ENCODE results near the gene FBP1. TPM values are rescaled to one million over a fixed set of nuclear protein-coding genes. Genes with fewer than 3 reads are reported as not detected.

FBP1 gene
- total RNA-seq, 1 experiment from 2014 or later: 48.1 TPM

- peaks cover 11% of the 10 kb centered on the region for H4K20me1 ChIP-seq (ENCODE audit: low read length)
- peak within 1 kb of the TSS; percentile 84 for H2AFZ ChIP-seq (ENCODE audit: low read length)
- H3K9me3 ChIP-seq (ENCODE audit: low read length): no peaks in the 10 kb centered on the region
- H3K27me3 ChIP-seq (ENCODE audit: low read length): no peaks in the 10 kb centered on the region
- BruUV-seq (replicated peaks): TSS peak; percentile 51
- DNase-seq (peak; percentile 87), ATAC-seq (peak; percentile 85)
- ChIA-PET CTCF (interaction anchor here (0.5 to 1.6 kb wide), 7 partner anchors 57 to 563 kb away, joined by 3 to 5 read pairs (median 4); no protein-coding TSS in a partner anchor), POLR2A (ENCODE audit: unreplicated experiment) (interaction anchor here (0.6 kb wide), 1 partner anchor 94 kb away, joined by 3 read pairs; no protein-coding TSS in a partner anchor)
- peak within 1 kb of the TSS; percentile 82 for H3K27ac ChIP-seq (ENCODE audit: low read length)
- H3K4me1 ChIP-seq (ENCODE audit: insufficient read depth, low read length): peaks cover 16% of the 10 kb centered on the region; the same call in 1 of the 2 replicates
- H3K4me3 ChIP-seq (ENCODE audit: low read length): peak within 1 kb of the TSS; percentile 85
- intact Hi-C loops (cut with micrococcal nuclease): loop anchor here (1.0 to 10.0 kb wide), 4 partner anchors 48 to 576 kb away; no protein-coding TSS in a partner anchor
- peak within 1 kb of the TSS; percentile 77 for H3K9ac ChIP-seq (ENCODE audit: low read length)
- peak within 1 kb of the TSS; percentile 93 for H3K4me2 ChIP-seq (ENCODE audit: low read length)
- H3K79me2 ChIP-seq (ENCODE audit: low read length): peaks cover 51% of the 10 kb centered on the region
- H3F3A ChIP-seq (ENCODE audit: low read length, unreplicated experiment): no peaks in the 10 kb centered on the region
- peaks cover 25% of the 10 kb centered on the region for H3K36me3 ChIP-seq (ENCODE audit: low read depth, low read length)
- H3K9me2 ChIP-seq (replicated peaks; ENCODE audit: low read length): no peaks in the 10 kb centered on the region
- TF ChIP-seq EZH2phosphoT487 (IDR thresholded peaks at IDR 0.05; ENCODE audit: borderline replicate concordance, low read length) (no peak), EZH2 (IDR thresholded peaks at IDR 0.05; ENCODE audit: low read length, unreplicated experiment) (no peak)
- TF ChIP-seq, protein P1, sequence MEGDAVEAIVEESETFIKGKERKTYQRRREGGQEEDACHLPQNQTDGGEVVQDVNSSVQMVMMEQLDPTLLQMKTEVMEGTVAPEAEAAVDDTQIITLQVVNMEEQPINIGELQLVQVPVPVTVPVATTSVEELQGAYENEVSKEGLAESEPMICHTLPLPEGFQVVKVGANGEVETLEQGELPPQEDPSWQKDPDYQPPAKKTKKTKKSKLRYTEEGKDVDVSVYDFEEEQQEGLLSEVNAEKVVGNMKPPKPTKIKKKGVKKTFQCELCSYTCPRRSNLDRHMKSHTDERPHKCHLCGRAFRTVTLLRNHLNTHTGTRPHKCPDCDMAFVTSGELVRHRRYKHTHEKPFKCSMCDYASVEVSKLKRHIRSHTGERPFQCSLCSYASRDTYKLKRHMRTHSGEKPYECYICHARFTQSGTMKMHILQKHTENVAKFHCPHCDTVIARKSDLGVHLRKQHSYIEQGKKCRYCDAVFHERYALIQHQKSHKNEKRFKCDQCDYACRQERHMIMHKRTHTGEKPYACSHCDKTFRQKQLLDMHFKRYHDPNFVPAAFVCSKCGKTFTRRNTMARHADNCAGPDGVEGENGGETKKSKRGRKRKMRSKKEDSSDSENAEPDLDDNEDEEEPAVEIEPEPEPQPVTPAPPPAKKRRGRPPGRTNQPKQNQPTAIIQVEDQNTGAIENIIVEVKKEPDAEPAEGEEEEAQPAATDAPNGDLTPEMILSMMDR (conservative IDR thresholded peaks at IDR 0.05; ENCODE audit: low read depth, low read length): peak; percentile 69
Measured at GRCh38 chr9:94554439-94555331, 84.6 kb downstream of the FBP1 start, which contains the start of gene PCAT7. PCAT7 (plus strand) TSS chr9:94555083.

DNA sequence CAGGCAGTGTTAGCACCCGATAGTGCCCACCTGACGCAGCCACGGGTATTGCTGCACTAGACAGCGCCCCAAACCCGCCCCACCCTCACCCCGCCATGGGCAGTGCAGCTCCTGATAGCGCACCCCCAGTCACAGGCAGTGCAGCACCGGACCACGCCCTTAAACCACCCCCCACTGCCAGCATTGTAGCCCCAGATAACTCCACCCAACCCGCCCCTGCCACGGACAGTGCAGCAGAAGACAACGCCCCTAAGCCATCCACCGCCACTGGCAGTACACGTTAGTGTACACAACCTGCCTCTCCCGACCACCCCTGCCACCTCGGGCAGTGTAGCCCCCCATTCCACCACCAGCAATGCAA is 85.3 kb downstream of the FBP1 start:
- Histone ChIP-seq H3K4me3 (ENCODE audit: low read length) (peak overlapping the region; percentile 85), H3K27me3 (ENCODE audit: low read length) (no peaks in the 10 kb centered on the region), H3K4me1 (ENCODE audit: insufficient read depth, low read length) (peaks cover 16% of the 10 kb centered on the region; the same call in 1 of the 2 replicates), H3F3A (ENCODE audit: low read length, unreplicated experiment) (no peaks in the 10 kb centered on the region), H3K36me3 (ENCODE audit: low read depth, low read length) (peaks cover 25% of the 10 kb centered on the region), H3K9me2 (replicated peaks; ENCODE audit: low read length) (no peaks in the 10 kb centered on the region), H3K4me2 (ENCODE audit: low read length) (peak overlapping the region; percentile 93), H3K79me2 (ENCODE audit: low read length) (peaks cover 57% of the 10 kb centered on the region), H2AFZ (ENCODE audit: low read length) (peak overlapping the region; percentile 84; the same call in 1 of the 2 replicates), H4K20me1 (ENCODE audit: low read length) (peaks cover 11% of the 10 kb centered on the region), H3K9ac (ENCODE audit: low read length) (peak overlapping the region; percentile 77), H3K27ac (ENCODE audit: low read length) (peak overlapping the region; percentile 82; the same call in 1 of the 2 replicates), H3K9me3 (ENCODE audit: low read length) (no peaks in the 10 kb centered on the region)
- POLR2A ChIA-PET (ENCODE audit: unreplicated experiment): no interaction called here
- TF ChIP-seq EZH2 (IDR thresholded peaks at IDR 0.05; ENCODE audit: low read length, unreplicated experiment): no peak
- TF ChIP-seq, protein P1 (conservative IDR thresholded peaks at IDR 0.05; ENCODE audit: low read depth, low read length): no peak
- TF ChIP-seq EZH2phosphoT487 (IDR thresholded peaks at IDR 0.05; ENCODE audit: borderline replicate concordance, low read length): no peak
- DNase-seq (no peak), ATAC-seq (peak; percentile 57)
- intact Hi-C loops (cut with micrococcal nuclease): loop anchor here (1.0 to 10.0 kb wide), 4 partner anchors 49 to 577 kb away; no protein-coding TSS in a partner anchor
- no TSS peak for BruUV-seq (replicated peaks)
- CTCF ChIA-PET: interaction anchor here (0.7 to 1.6 kb wide), 5 partner anchors 58 to 530 kb away, joined by 3 to 5 read pairs (median 3); no protein-coding TSS in a partner anchor

Other genes with a start within 250 kb of the FBP1 start
- gene PCAT7, start 84.4 kb downstream of the FBP1 start, total RNA-seq (2014; rRNA removed): 1.9 and 2.5 TPM in 2 replicates
- not detected in 2 replicates for gene FBP2, start 45.7 kb downstream of the FBP1 start, total RNA-seq (2014; rRNA removed)
- gene AOPEP, start 87.2 kb upstream of the FBP1 start, total RNA-seq (2014; rRNA removed): 23.1 and 28.7 TPM in 2 replicates